ENCODE measurements around the gene ERP29.

ERP29 gene

DNA sequence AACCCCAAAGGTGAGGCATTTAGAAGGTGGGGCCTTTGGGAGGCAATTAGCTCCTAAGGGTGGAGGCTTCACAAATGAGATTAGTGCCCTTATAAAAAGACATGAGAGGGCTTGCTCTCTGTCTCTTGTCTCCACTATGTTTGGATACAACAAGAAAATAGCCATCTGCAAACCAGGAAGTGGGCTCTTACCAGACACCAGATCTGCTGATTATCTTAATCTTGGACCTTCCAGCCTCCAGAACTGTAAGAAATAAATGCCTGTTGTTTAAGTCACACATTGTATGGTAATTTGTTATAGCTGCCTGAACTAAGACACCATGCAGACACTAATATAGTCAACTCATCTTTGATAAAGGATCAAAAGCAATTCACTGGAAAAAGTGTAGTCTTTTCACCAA lies 34.7 kb upstream of the ERP29 start:
- DNase-seq (ENCODE audit: low read depth): no peak
- TF ChIP-seq, protein P1, sequence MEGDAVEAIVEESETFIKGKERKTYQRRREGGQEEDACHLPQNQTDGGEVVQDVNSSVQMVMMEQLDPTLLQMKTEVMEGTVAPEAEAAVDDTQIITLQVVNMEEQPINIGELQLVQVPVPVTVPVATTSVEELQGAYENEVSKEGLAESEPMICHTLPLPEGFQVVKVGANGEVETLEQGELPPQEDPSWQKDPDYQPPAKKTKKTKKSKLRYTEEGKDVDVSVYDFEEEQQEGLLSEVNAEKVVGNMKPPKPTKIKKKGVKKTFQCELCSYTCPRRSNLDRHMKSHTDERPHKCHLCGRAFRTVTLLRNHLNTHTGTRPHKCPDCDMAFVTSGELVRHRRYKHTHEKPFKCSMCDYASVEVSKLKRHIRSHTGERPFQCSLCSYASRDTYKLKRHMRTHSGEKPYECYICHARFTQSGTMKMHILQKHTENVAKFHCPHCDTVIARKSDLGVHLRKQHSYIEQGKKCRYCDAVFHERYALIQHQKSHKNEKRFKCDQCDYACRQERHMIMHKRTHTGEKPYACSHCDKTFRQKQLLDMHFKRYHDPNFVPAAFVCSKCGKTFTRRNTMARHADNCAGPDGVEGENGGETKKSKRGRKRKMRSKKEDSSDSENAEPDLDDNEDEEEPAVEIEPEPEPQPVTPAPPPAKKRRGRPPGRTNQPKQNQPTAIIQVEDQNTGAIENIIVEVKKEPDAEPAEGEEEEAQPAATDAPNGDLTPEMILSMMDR (IDR thresholded peaks at IDR 0.05; ENCODE audit: low read depth, low read length, missing control alignments): no peak
- H3K4me3 ChIP-seq (ENCODE audit: low read depth, low read length): no peak overlapping the region

DNA sequence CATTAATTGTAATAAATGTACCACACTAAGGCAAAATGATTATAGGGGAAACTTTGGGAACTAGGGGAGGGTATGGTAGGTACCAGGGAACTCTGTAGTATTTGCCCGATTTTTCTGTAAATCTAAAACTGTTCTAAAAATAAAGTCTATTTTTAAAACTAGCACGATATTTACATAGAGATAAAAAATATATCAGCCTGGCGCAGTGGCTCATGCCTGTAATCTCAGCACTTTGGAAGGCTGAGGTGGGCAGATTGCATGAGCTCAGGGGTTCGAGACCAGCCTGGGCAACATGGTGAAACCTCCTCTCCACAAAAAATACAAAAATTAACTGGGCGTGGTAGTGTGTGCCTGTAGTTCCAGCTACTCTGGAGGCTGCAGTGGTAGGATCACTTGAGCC lies 32.6 kb upstream of the ERP29 start:
- no peak overlapping the region for H3K4me3 ChIP-seq (ENCODE audit: low read depth, low read length)
- no peak for DNase-seq (ENCODE audit: low read depth)
- TF ChIP-seq, protein P1 (IDR thresholded peaks at IDR 0.05; ENCODE audit: low read depth, low read length, missing control alignments): no peak

DNA sequence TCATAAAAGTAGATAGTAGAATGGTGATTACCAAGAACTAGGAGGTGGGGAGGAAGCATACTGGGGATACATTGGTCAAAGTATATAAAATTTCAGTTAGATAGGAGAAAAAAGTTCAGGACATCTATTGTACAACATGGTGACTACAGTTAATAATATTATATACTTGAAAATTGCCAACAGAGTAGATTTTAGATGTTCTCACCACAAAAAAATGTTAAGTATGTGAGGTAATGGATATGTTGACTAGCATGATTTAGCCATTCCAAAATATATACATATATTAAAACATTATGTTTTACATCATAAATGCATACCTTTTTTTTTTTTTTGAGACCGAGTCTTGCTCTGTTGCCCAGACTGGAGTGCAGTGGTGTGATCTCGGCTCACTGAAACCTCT lies 31.2 kb upstream of the ERP29 start:
- DNase-seq (ENCODE audit: low read depth): no peak
- H3K4me3 ChIP-seq (ENCODE audit: low read depth, low read length): no peak overlapping the region
- TF ChIP-seq, protein P1 (IDR thresholded peaks at IDR 0.05; ENCODE audit: low read depth, low read length, missing control alignments): no peak

DNA sequence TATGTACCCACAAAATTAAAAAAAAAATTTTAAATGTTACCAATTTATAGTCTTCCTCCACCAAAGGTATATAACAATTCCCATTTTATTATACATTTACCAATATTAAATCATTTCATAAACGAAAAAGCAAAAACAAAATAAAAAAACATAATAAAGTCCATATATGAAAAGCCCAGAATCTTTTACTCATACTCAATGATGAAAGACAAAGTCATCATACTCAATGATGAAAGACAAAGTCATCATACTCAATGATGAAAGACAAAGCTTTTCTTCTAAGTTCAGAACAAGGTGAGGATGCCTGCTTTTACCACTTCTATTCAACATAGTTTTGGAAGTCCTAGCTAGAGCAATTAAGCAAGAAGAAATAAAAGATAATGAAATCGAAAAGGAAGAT lies 28.4 kb upstream of the ERP29 start:
- no peak for DNase-seq (ENCODE audit: low read depth)
- TF ChIP-seq, protein P1 (IDR thresholded peaks at IDR 0.05; ENCODE audit: low read depth, low read length, missing control alignments): no peak
- no peak overlapping the region for H3K4me3 ChIP-seq (ENCODE audit: low read depth, low read length)

DNA sequence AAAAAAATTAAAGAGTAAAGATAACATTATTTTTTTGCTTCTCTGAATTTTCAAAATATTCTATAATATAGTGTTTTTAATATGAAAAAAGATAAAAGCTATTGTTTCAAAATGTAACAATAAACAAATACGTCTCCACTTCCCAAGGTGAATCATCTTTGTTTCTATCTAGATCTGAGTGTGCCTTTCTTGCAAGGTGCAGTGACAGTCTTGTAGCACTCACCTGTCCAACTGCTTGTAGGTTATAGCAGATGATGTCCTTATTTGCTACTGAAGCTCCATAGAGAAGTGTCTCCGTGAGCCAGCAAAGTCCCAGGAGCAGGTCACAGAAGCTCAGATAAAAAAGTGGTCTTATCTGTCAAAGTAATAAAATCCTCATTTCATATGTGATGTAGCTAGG lies 21.7 kb upstream of the ERP29 start:
- no peak for DNase-seq (ENCODE audit: low read depth)
- H3K4me3 ChIP-seq (ENCODE audit: low read depth, low read length): no peak overlapping the region
- TF ChIP-seq, protein P1 (IDR thresholded peaks at IDR 0.05; ENCODE audit: low read depth, low read length, missing control alignments): no peak

DNA sequence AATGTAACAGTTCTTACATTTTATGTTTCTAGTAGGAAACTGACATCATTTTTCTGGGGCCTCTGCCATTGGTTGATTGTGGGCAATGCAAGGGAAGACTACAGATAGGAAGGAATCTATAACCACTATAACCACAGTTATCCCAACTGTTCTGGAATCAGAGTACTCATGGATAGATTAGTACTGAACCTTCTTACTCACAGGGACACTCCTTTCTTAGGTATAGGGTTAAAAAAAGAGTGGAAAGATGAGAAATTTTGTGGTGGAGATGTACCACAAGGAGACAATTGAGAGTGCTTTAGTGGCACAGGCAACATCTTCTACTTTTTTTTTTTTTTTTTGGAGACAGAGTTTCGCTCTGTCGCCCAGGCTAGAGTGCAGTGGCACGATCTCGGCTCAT lies 21.3 kb upstream of the ERP29 start:
- DNase-seq (ENCODE audit: low read depth): no peak
- TF ChIP-seq, protein P1 (IDR thresholded peaks at IDR 0.05; ENCODE audit: low read depth, low read length, missing control alignments): no peak
- no peak overlapping the region for H3K4me3 ChIP-seq (ENCODE audit: low read depth, low read length)

DNA sequence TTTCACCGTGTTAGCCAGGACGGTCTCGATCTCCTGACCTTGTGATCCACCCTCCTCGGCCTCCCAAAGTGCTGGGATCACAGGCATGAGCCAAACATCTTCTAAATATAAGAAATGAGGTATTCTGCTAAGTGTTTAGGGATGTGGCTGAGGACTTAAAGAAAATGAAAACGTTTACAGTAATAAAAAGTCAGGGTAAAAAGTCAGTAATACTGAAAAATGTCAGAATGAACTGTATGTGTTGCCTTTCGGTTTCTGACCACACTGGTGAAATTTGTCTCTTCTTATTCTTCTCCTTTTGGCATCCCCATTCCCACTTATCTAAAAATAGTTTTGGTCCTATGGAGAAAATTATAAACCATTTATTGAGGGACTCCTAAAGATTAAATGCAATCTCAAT lies 20.8 kb upstream of the ERP29 start:
- TF ChIP-seq, protein P1 (IDR thresholded peaks at IDR 0.05; ENCODE audit: low read depth, low read length, missing control alignments): no peak
- DNase-seq (ENCODE audit: low read depth): no peak
- no peak overlapping the region for H3K4me3 ChIP-seq (ENCODE audit: low read depth, low read length)

Measured in GM12864 (cell line).